HG03045 (cell line): ENCODE results near the gene IGFBP5.

Experiments
- ATAC-seq: cut with Tn5 transposase; IDR thresholded peaks from one replicate; pipeline ENCODE4 v1.9.1; 2021; ENCODE audit warnings: mild to moderate bottlenecking, moderate library complexity; ENCODE audit not compliant: unreplicated experiment

IGFBP5 gene

DNA sequence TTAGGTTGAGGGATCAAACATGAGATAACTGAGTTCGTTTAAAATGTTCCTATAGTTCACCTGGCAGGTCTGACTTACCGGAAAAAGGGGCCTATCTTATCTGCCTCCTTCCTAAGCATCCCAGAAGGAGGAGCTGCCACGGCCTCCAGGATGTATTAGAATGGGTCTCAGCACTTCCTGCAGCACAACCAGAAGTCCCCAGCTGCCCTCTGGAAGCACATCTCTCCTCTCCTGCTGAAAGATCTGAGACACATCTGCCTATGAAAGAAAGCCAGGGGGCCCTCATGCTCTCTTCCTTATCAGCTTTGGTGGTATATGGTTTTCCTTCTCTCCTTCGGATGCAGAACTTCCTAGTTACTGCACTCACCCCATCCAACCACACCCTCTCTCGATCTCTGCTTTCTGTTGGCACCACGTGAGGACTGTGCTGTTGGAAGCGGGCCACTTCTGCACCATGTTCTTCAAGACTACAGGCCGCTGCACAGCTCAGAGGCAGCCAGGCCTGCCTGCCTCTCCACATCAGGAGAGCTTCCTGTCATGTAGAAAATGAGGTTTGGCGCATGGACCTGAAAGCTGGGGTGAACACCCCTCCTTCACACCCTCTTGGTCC lies 6.5 kb downstream of the IGFBP5 start:
- ATAC-seq = no peak

DNA sequence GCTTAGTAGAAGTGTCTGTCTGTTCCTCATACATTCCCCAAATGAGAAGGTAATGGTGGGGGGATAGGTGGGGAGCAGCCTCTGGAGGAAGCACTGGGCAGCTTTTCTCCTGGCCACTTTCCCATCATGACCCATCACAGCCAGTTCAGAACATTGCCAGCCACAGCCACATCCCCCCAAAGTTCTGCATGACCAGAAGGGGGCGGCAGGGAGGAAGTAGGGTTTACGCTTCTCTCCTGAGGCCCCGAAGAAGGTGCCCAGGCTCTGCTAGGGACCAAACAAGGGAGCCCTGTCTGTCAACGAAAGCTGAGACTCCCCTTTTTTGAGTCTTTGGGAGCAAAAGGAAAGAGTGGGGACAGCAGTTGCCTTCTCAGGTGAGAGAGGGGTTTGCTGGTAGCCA lies 7.7 kb downstream of the IGFBP5 start:
- ATAC-seq = no peak

DNA sequence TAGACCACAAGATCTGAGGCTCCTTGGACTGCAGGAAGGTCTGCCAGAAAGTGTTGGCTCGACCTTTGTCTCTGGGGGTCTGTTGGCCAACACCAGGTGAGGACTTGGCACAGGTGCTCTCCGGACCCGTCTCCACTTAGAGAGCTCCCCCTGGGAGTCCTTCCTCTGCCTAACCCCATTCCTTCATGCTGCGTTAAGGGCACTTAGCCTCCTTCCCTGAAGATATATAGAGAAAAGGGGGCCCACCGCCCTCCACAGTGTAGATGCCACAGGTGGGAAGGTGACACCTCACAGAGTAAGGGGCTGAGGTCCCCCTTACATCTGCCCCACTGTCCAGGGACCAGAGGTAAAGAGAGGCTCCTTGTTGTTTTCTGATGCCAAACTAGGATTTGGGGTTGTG lies 8.2 kb downstream of the IGFBP5 start:
- ATAC-seq = no peak

DNA sequence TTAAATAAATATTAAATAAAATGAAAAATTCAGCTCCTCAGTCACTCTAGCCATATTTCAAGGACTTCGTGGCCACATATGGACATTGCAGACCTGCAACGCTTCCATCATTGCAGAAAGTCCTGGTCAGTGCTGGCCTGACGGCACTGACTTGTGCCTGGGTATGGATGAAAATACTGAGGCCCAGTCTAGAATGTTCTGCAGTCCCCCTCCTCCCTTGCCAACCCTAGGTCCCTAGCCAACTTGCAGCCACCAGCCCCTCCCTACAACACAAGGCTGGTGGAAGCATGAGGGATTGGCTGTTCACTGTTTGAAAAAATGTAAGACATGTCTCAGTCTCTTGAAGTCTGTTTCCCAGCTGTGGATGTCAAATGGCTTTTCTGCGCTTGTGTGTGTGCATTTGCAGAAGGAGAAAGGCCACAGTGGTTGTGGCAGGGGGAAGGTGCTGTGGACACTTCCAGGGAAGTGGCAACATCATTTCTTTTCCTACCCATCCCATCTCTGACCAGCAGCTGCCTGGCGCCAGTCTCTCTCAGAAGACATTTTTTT lies 9.9 kb downstream of the IGFBP5 start:
- ATAC-seq = no peak

DNA sequence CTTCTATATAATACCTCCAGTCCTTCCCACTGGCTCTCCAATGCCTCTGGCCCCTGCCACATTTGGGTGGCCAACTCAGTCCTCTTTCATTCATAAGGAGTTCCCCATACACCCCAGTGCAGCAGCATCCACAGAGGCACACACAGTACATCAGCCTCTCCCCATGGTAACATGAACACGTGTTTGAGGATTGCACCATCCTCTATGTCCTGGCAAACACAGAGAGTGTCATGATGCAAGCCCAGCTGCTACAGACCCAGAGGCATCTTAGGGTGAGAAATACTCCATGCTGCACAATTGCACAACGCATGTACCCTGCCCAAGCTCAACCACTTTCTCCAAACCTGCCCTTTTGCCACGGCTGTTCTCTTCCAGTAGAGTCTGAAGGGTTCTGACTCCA lies 11.5 kb downstream of the IGFBP5 start:
- no peak for ATAC-seq

DNA sequence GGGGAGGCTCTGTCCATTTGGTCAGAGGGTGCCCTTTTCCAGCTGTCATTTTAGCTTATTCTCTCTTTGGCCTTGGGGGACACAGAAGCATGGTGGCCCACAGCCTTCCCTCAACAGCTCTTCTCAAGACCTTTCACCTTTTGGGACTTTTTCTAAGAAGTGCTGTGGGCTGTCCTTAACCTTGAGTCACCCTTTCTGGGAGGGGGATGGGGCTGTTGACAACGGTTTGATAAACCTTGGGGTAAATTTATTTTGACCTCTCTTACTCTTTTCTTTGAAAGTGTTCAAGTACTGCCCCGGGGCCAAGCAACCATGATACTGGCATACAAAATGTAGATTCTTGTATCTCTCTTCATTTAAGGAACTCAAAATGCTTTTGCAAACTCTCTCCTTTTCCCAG lies 13.7 kb downstream of the IGFBP5 start:
- no peak for ATAC-seq

DNA sequence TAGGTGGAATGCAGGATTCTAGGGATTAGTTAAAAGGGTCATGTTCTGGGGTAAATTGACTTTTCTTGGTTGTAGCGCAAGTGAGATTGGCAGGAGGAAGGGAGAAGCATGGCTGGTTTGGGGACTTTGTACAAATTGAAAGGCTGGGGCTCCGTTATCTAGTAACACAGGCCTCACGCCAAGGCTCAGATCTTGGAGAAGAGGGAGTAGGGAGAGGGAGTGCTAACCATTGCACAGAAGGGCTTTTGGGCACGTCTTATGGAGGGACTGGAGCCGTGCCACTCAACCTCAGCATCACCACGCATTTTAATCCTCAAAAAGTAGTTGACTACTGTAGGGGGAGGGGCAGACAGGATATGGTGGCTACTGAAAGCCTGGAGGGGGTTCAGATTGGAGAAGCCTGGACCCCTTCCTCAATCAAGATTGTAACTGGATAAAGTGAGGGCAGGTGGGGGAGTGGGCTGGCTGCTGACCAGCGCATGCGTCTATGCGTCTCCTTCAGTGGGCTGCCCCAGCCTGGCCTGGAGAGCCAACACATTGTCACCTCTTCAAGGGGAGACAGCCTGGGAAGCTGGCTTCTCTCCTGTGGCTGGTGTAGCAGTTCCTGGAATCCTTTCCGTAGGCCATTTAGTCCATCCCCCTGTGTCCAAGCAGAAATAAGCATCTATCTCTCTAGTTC lies 14.3 kb downstream of the IGFBP5 start:
- ATAC-seq = no peak

DNA sequence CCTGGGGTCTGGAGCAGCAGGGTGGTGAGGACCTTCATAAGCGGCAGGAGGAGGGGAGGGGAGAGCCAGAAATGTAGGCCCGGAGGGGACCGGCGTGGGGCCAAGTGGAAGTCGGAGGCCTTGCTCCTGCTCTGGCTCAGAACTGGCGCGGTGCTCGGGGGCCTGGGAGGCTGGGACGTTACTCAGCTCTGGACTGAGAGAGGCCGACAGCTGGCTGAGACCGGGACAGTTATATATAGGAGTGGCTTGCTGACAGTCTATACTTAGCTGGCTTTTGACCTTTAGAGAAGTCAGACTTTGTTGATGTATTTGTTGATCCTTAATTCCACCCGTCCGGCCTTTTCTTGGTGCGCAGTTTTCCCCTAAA lies 15.7 kb downstream of the IGFBP5 start:
- no peak for ATAC-seq

DNA sequence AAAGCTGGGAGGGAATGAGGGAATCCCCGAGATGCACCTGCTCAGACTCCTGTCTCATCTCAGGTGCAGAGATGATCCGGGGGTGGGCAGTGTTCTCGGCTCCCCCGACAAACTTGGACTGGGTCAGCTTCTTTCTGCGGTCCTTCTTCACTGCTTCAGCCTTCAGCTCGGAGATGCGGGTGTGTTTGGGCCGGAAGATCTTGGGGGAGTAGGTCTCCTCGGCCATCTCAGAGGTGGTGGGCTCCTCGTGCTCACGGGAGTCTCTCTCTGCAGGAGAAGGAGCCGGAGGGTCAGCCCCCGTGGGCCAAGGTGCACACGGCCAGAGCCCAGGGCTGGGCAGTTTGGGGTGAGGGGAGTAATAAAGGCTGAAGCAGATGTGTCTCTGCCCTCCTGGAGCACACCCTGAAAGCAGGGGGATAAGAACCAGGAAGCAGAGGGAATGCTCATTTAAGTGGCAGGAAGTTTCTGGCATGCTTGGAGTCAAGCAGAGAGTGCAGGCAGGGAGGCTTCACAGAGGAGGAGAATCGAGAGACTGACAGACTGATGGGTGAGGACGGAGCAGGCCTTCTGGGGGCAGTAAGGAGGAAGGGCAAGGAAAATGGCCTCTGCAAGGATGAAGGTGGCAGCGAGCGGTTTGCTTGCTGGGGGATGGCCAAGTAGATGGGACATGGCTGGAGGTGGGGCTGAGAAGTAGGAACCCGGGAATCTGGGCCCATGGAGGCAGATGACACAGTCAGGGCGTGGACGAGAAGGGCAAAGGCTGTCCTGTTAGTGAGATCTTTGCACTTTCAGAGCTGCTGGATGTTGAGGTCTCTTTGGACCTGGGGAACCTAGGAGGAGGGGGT lies 16.3 kb downstream of the IGFBP5 start:
- no peak for ATAC-seq

DNA sequence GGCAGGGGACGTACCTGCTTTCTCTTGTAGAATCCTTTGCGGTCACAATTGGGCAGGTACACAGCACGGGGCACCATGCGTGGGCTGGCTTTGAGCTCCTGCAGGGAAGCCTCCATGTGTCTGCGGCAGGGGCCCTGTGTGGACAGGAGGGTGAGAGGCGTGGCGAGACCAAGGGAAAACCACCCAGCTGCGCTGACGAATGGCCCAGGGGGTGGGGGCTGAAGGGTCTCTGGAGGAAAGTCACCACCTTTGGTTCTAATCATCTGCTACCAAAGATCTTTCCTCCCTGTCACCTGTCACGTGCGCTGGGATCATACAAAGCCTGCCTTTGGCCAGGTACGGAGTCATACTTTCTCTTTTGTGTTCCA lies 17.3 kb downstream of the IGFBP5 start:
- no peak for ATAC-seq

DNA sequence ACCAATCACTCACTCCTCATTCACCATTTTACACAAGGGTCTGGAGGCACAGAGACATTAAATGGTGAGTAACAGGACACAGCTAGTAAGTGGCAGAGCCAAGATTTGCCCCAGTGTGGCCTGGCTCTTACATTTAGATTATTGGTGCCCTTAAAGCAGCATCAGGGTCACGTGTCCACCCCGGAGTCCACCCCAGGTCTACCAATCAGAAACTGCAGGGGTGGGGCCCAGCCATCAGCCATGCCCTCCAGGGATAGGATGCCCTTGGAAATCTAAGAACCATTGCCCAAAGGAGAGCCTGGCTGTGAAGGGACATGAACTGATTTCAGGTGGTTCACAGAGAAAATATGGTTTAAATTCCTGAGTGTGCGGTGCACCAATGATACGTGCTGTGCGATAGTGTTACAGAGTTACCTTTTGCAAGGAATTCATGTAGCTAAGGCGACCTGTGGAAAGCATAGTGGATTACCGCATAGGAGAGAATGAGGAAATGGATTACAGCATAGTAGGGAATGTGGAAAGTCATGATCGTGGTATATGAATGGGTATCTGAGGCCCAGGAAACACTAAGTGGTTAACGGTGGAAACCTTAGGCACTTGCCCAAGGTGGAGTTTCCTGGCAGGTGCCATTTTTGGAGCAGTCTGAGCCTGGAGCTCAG lies 17.8 kb downstream of the IGFBP5 start:
- no peak for ATAC-seq

DNA sequence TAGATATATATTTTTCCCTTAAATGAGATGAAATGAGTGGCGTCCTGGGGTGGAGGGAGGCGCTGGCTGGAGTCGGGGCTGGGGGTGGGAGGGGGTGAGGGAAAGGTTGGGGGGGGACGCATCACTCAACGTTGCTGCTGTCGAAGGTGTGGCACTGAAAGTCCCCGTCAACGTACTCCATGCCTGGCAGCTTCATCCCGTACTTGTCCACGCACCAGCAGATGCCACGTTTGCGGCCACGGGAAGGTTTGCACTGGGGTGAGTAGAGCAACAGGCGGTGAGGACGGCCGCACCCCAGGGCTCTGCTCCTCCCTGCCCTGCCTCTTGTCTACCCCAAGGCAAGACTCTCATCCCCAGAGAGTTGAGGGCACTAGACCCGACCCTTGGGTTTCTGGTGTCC lies 18.7 kb downstream of the IGFBP5 start:
- no peak for ATAC-seq

DNA sequence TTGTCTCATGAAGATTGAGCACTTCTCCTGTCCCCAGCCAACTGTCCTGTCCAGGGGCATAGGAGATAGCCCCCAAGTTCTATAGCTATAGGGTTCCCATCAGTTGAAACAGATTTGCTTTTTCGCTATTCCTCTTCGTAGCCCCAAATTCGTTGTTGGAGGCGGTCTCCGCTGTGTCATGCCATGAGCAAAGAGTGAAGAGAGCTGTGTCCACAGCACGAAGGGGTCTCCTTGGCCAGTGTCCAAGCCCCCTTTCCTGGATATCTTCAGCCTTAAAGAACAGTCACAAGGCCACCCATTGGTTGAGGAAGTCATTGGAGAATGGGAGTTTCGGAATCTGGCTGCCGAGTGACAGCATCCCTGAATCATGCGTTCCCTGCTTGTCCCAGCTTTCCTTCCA lies 21.0 kb downstream of the IGFBP5 start:
- ATAC-seq = no peak

DNA sequence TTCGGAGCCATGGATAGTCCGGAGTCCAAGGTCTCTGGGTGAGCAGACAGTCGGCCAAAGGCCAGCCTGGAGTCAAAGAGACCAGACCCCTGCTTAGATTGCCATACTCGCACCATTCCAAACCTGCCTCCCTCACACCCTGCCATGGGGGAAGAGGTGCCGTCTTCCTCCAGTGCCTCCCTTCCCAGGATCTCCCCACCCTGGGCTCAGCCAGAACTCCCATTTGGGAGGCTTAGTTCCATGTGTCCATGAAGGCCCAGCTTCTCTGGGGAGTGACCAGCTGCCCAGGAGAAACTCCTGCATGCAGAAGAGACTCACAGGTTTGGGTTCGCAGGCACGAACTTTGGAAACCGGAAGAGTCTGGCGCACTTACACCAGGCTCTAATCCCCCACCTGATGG lies 21.7 kb downstream of the IGFBP5 start:
- no peak for ATAC-seq

DNA sequence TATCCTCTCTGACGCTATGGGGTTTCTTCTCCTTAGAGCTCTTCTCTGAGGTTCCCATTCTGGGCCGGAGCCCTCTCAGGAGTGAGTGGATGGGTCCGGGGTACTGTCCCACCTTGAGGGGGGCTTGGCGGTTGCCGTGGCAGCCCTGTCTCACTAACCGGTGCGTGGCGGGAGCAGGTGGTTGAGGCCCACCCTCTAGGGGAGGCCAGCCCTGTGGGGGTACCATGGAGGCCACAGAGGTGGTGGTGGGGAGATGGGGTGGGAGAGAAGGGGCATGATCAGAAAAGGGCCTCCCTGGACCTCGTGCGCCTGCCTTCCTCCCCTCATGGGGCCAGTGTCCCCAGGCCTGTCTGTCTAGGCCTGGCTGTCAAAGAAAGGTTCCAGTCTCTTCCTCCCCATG lies 22.3 kb downstream of the IGFBP5 start:
- ATAC-seq = no peak

DNA sequence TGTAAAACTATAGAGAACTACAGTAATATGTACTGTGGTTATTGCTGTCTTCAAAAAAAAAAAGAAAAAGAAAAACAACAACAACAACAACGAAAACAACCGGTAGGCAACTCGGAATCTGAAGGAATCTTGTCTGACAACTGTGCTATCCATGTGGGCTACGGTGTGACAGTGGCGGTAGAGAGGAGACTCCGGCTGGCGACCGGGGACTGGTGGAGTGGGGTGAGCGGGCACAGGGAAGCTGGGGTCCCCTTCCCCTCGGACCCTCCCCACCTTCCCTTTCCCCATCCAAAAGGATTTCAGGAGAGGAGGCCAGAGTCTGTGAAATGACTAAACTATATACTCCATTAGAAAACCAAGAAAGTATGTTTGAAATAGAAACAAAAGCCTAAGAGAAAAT lies 22.9 kb downstream of the IGFBP5 start:
- ATAC-seq = no peak

DNA sequence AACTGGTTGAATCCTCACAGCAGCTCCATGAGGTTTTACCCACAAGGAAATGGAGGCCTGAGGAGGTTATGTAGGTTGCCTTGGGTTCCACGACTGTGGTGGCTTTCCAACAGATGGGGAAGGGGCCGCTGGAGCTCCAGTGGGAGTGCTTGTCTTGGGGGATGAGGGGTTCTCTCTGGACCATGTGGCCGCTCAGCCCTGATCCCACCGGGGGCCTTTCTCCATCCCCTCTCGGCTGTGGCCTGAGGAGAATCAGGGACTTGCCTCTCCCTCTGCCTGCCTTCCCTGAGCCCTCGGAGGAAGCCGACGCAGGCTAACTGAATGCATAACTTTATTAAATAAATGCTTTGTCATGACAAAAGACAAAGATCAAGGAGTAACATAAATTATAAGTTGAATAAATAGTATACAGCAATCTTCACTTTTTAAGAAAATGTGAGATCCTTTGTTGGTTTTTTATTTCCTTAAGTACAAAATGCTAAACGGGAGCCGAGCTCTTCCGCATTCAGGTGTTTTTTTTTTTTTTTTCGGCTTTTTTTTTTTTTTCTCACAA lies 23.5 kb downstream of the IGFBP5 start:
- ATAC-seq = no peak

DNA sequence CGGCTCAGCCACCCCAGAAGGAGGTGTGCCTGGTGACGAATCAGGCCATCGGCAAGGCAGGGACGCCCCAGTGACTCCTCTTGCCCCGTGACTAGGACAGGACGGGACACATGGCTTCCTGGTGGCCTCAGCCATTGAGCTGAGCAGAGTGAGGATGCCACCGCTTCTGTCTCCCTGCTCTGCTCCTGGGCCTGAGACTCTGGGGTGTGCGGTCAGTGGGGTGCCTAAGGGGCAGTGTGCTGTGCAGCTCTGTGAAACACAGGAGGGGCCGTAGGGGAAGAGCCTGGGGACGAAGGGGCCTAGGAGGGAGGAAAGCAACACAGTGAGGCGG lies 24.3 kb downstream of the IGFBP5 start:
- ATAC-seq = no peak

DNA sequence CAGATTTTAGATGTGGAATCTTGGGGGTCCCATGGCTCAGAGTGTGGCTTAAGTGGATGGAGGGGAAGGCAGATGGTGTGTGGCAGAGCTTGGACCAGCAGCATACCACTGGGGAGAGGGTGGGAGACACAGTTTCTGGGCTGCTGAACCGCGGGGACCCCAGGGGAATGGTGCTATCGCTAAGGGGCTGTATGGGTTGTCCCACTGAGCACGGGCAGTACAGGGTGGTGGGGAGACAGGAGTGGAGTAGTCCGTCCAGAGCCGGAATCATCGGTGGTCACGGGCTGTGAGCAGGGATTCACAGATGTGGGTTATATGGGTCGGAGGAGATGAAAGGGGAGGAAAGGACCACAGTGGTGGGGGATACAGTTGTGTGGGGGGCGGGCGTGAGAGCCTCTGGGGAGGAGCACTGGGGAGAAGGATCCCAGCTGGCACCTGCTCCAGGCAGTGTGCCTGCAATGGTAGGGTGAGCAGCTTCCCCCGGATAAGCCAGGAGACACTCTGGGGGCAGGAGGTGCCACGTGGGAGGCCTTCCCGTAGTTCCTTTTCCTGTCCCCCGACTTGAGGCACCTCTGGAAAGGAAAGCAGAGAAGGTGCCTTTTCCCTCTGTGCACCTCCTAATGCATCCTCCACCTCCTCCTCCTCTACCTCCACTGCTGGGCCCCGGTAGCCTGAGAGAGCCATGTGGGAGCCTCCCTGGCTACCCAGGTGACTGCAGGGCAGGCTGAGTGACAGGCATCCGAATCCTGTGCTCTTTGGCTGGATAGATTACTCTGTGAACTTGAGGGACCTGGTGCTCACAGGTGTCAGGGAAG lies 24.9 kb downstream of the IGFBP5 start:
- no peak for ATAC-seq

DNA sequence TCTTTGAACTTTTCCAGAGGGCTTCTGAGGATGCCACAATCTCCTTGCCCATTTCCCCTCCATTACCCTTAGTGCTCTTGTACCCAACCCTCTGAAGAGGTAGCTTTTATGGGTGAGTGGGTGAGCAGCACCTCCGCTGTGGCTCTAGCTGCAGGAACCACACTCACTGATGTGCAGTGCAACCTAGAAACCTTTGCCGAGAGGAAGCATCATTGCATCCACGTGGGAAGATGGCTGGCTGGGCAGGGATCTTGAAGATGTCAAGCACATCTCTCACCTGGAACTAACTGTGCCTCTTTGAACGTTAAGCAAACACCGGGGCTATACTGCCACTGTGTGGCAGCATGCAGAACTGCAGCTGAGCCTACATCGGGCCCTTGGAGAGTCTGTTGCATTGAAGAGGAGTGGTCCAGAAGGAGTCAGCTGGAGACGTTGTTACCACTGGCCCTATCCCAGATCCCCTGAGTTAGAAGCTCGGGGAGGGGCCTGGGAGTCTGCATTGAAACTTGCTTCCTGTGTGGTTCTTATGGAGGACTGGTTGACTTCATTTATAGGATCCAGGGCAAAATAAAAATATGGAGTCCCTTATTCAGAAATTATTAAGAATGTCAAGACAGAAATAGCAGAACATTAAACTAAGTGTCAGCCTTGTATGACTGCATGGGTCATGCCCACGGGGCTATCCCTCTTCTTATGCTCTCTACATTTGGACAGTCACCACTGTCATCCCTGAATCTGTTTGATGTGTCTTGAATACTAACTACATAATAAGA lies 28.7 kb downstream of the IGFBP5 start:
- ATAC-seq = no peak
